Hematopoietic multipotent progenitor cell (in vitro differentiated cells): Measurements from ENCODE around the gene POLH. TPM values are rescaled to one million over a fixed set of nuclear protein-coding genes. Genes with fewer than 3 reads are reported as not detected.
A peak's percentile ranks its signal among the peaks of the same experiment; 100 is the strongest.

Experiments used
- DNase-seq, 3 donors: peaks; one replicate each; pipeline ENCODE4 v3.0.0-alpha.2; 2011 to 2015; ENCODE audit warnings: low read depth in 2 of 3, low spot score in 2 of 3
- total RNA-seq: library from RNA; depleted of rRNA; stranded (reverse); fragments of >200 nt; gene quantifications from one replicate; pipeline ENCODE4 v1.2.3, GENCODE V29; 2012

The POLH gene
- total RNA-seq, 1 donor = 8.3 TPM

GRCh38 chr6:43604174-43604573 is 28.2 kb downstream of the POLH start:
- DNase-seq = no peak

- DNase-seq = no peak
These were observed 30.0 kb downstream of the POLH start for GRCh38 chr6:43606019-43606418.

GRCh38 chr6:43608310-43608763 is 32.4 kb downstream of the POLH start:
- peak; percentile 26 to 72 (median 60) for DNase-seq

GRCh38 chr6:43608807-43609206 is 32.8 kb downstream of the POLH start:
- peak in 1 of 3 donors; percentile 31 for DNase-seq

GRCh38 chr6:43609402-43609801 is 33.4 kb downstream of the POLH start:
- no peak for DNase-seq

- no peak for DNase-seq
These were observed 34.4 kb downstream of the POLH start for GRCh38 chr6:43610431-43610830.

- DNase-seq = no peak
These were observed 37.9 kb downstream of the POLH start for GRCh38 chr6:43613721-43614395.

GRCh38 chr6:43614396-43614730 is 38.4 kb downstream of the POLH start:
- no peak for DNase-seq

- DNase-seq = peak in 1 of 3 donors; percentile 34
These were observed 40.9 kb downstream of the POLH start for GRCh38 chr6:43616725-43617472.

GRCh38 chr6:43621078-43621835 is 45.3 kb downstream of the POLH start:
- no peak for DNase-seq

GRCh38 chr6:43621836-43622180 is 45.8 kb downstream of the POLH start:
- DNase-seq = no peak

- DNase-seq = no peak
These were observed 46.6 kb downstream of the POLH start for GRCh38 chr6:43622541-43622940.

- no peak for DNase-seq
These were observed 48.1 kb downstream of the POLH start for GRCh38 chr6:43623880-43624785.

- no peak for DNase-seq
These were observed 48.9 kb downstream of the POLH start for GRCh38 chr6:43624786-43625288.

GRCh38 chr6:43625393-43625992 is 49.5 kb downstream of the POLH start:
- no peak for DNase-seq

- DNase-seq = no peak
These were observed 51.2 kb downstream of the POLH start for GRCh38 chr6:43627008-43627825.

- DNase-seq = peak in 2 of 3 donors; percentile 43 to 70
These were observed 52.6 kb downstream of the POLH start for GRCh38 chr6:43628393-43629103.

GRCh38 chr6:43629104-43629504 is 53.1 kb downstream of the POLH start, which contains the start of gene GTPBP2:
Gene GTPBP2, minus strand, starts transcription at chr6:43629264. Its CDS starts 102 bp downstream, at chr6:43629162.
- peak; percentile 82 to 99 (median 98) for DNase-seq
